ENCODE data around the gene EARS2. TPM values are rescaled to one million over a fixed set of nuclear protein-coding genes. Genes with fewer than 3 reads are reported as not detected.

Gene EARS2
- total RNA-seq, 1 experiment from 2014 or later = 101 TPM

- peaks cover 58% of the 10 kb centered on the region for H3K36me3 ChIP-seq (replicated peaks; ENCODE audit: control insufficient read depth, insufficient read depth, low read length)
- H3K4me3 ChIP-seq (ENCODE audit: insufficient read depth, low read depth, low read length) = no peak overlapping the region
- DNase-seq = no peak
- no peaks in the 10 kb centered on the region for H3K27me3 ChIP-seq (ENCODE audit: control insufficient read depth, insufficient read depth, low read length)
Observed at GRCh38 chr16:23478566-23478965, 78.6 kb downstream of the EARS2 start.

GRCh38 chr16:23476289-23476688 is 80.9 kb downstream of the EARS2 start:
- Histone ChIP-seq H3K36me3 (replicated peaks; ENCODE audit: control insufficient read depth, insufficient read depth, low read length) (peaks cover 49% of the 10 kb centered on the region), H3K4me3 (ENCODE audit: insufficient read depth, low read depth, low read length) (no peak overlapping the region), H3K27me3 (ENCODE audit: control insufficient read depth, insufficient read depth, low read length) (no peaks in the 10 kb centered on the region)
- DNase-seq = no peak

Other genes starting within 250 kb of the EARS2 start
- 17.1 and 26.4 TPM in 2 replicates for gene COG7, start 104.2 kb downstream of the EARS2 start, total RNA-seq (2014; rRNA removed; shearing (Covaris generic))
- 23.2 and 34.1 TPM in 2 replicates for gene GGA2, start 46.9 kb downstream of the EARS2 start, total RNA-seq (2014; rRNA removed; shearing (Covaris generic))
- gene UBFD1, start 377 bp upstream of the EARS2 start, total RNA-seq (2014; rRNA removed; shearing (Covaris generic)) = 68.2 and 72.9 TPM in 2 replicates
- 304 and 426 TPM in 2 replicates for gene NDUFAB1, start 39.0 kb upstream of the EARS2 start, total RNA-seq (2014; rRNA removed; shearing (Covaris generic))
- 21.7 and 26.1 TPM in 2 replicates for gene PALB2, start 84.0 kb upstream of the EARS2 start, total RNA-seq (2014; rRNA removed; shearing (Covaris generic))
- 35.2 and 38.2 TPM in 2 replicates for gene DCTN5, start 84.1 kb upstream of the EARS2 start, total RNA-seq (2014; rRNA removed; shearing (Covaris generic))
- 125 and 126 TPM in 2 replicates for gene PLK1, start 121.5 kb upstream of the EARS2 start, total RNA-seq (2014; rRNA removed; shearing (Covaris generic))
- gene ERN2, start 155.9 kb upstream of the EARS2 start, total RNA-seq (2014; rRNA removed; shearing (Covaris generic)) = 3.2 and 3.7 TPM in 2 replicates
- 1.9 and 2.1 TPM in 2 replicates for gene CHP2, start 197.7 kb upstream of the EARS2 start, total RNA-seq (2014; rRNA removed; shearing (Covaris generic))

All from H7 (cell line).